ENCODE measurements around the gene ANKLE1.

Gene ANKLE1

DNA sequence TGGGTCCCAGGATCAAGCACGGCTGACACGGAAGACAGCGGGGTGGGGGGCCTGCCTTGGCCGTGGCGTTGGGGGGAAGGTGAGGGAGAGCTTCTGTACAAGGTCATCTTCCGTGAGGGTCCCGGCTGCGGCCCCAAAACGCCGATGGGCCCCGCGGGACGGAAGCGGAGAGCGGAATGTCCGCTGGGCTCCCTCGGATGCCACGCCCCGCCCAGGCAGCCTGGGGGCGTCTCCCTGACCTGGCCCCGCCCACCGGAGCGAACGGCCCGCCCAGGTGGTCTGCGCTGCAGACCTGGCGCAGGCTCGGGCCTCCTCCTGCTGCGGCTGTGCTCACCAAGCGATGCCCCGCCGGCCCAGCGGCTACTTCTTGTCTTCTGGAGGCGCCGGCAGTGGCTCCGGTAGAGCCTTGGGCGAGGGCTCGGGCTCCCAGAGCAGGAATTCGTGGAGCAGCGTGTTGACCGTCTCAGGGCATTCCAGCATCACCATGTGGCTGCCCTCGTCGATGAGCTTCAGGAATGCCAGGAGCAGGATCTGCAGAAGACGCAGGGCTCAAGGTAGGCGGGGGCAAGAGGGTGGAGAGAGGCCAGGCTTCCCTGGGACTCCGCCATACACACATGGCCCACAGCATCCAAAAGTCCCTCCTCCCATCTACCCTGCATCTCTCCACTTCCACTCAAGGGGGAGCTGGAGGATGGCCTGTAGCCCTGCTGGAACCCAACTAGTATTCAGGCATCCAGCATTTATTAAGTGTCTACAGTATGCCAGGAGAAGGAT, 10.8 kb downstream of the ANKLE1 start:
- peak; percentile 91 for ATAC-seq
- TF ChIP-seq RARB (CRISPR knock-in tag; IDR thresholded peaks at IDR 0.05) (no peak), ESRRG (CRISPR knock-in tag; IDR thresholded peaks at IDR 0.05) (no peak), POU6F1 (CRISPR knock-in tag; IDR thresholded peaks at IDR 0.05; ENCODE audit: borderline replicate concordance, low read depth) (no peak), BACH2 (CRISPR knock-in tag; IDR thresholded peaks at IDR 0.05; ENCODE audit: borderline replicate concordance) (no peak), SNAI2 (CRISPR knock-in tag; IDR thresholded peaks at IDR 0.05) (no peak), ZNF565 (CRISPR knock-in tag; conservative IDR thresholded peaks at IDR 0.05; ENCODE audit: low read depth) (no peak), ZNF8 (CRISPR knock-in tag; IDR thresholded peaks at IDR 0.05) (no peak), TOX (CRISPR knock-in tag; IDR thresholded peaks at IDR 0.05; ENCODE audit: borderline replicate concordance) (no peak), PATZ1 (CRISPR knock-in tag; IDR thresholded peaks at IDR 0.05; ENCODE audit: borderline replicate concordance) (no peak), TCF4 (CRISPR knock-in tag; IDR thresholded peaks at IDR 0.05; ENCODE audit: borderline replicate concordance) (no peak), ZFP30 (CRISPR knock-in tag; IDR thresholded peaks at IDR 0.05) (no peak), TSHZ2 (CRISPR knock-in tag; IDR thresholded peaks at IDR 0.05) (no peak), CSRNP3 (CRISPR knock-in tag; IDR thresholded peaks at IDR 0.05) (no peak), ARNTL (CRISPR knock-in tag; IDR thresholded peaks at IDR 0.05; ENCODE audit: borderline replicate concordance, low read depth) (no peak), ZC3H10 (CRISPR knock-in tag; IDR thresholded peaks at IDR 0.05) (no peak), PPARA (CRISPR knock-in tag; IDR thresholded peaks at IDR 0.05; ENCODE audit: borderline replicate concordance) (no peak)
- TF ChIP-seq, protein P1, sequence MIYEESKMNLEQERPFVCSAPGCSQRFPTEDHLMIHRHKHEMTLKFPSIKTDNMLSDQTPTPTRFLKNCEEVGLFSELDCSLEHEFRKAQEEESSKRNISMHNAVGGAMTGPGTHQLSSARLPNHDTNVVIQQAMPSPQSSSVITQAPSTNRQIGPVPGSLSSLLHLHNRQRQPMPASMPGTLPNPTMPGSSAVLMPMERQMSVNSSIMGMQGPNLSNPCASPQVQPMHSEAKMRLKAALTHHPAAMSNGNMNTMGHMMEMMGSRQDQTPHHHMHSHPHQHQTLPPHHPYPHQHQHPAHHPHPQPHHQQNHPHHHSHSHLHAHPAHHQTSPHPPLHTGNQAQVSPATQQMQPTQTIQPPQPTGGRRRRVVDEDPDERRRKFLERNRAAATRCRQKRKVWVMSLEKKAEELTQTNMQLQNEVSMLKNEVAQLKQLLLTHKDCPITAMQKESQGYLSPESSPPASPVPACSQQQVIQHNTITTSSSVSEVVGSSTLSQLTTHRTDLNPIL (CRISPR knock-in tag; IDR thresholded peaks at IDR 0.05; ENCODE audit: low read depth) = no peak

DNA sequence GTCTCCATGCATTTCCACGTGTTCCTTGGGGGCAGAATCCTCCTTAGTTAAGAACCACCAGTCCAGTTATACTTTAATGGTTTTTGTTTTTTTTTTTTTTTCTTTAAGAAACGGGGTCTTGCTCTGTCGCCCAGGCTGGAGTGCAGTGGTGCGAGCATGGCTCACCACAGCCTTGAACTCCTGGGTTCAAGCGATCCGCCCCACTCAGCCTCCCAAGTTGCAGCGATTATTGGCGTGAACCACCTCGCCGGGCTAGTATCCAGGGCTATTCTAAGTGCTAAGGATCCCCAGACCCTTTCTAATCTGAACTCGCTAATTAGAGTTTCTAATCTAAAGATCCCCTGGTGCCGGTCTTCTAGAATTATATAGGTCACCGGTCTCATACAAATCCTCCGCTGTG, 11.9 kb downstream of the ANKLE1 start:
- no peak for ATAC-seq
- TF ChIP-seq OSR1 (CRISPR knock-in tag; IDR thresholded peaks at IDR 0.05) = no peak
- no peak for TF ChIP-seq TCF4 (CRISPR knock-in tag; IDR thresholded peaks at IDR 0.05; ENCODE audit: borderline replicate concordance)
- no peak for TF ChIP-seq GLIS3 (CRISPR knock-in tag; IDR thresholded peaks at IDR 0.05)
- no peak for TF ChIP-seq TSHZ2 (CRISPR knock-in tag; IDR thresholded peaks at IDR 0.05)
- no peak for TF ChIP-seq POU6F1 (CRISPR knock-in tag; IDR thresholded peaks at IDR 0.05; ENCODE audit: borderline replicate concordance, low read depth)
- TF ChIP-seq RARB (CRISPR knock-in tag; IDR thresholded peaks at IDR 0.05) = no peak
- no peak for TF ChIP-seq SNAI2 (CRISPR knock-in tag; IDR thresholded peaks at IDR 0.05)
- no peak for TF ChIP-seq ARNTL (CRISPR knock-in tag; IDR thresholded peaks at IDR 0.05; ENCODE audit: borderline replicate concordance, low read depth)
- TF ChIP-seq PPARA (CRISPR knock-in tag; IDR thresholded peaks at IDR 0.05; ENCODE audit: borderline replicate concordance) = no peak
- TF ChIP-seq, protein P1 (CRISPR knock-in tag; IDR thresholded peaks at IDR 0.05; ENCODE audit: low read depth) = no peak
- no peak for TF ChIP-seq ISL1 (CRISPR knock-in tag; IDR thresholded peaks at IDR 0.05)
- no peak for TF ChIP-seq ZFP30 (CRISPR knock-in tag; IDR thresholded peaks at IDR 0.05)
- no peak for TF ChIP-seq ESRRG (CRISPR knock-in tag; IDR thresholded peaks at IDR 0.05)
- no peak for TF ChIP-seq CSRNP3 (CRISPR knock-in tag; IDR thresholded peaks at IDR 0.05)
